SK-N-MC (cell line): Measurements from ENCODE around the gene SPACA4.

Source experiments
- DNase-seq: peaks from one replicate; pipeline ENCODE4 v3.0.0-alpha.2; 2011; ENCODE audit warnings: low read depth, low spot score
- H3K27ac ChIP-seq: fragments of 200-600 bp; sonication (generic); 2 replicates; pipeline ENCODE4 v1.5.1; 2016; ENCODE audit warnings: mixed run types
- H3K36me3 ChIP-seq: fragments of 200-600 bp; sonication (generic); 2 replicates; pipeline ENCODE4 v1.6.1; 2017; ENCODE audit warnings: antibody characterized with exemption, low read length, mixed read lengths; ENCODE audit not compliant: insufficient read depth
- H3K4me3 ChIP-seq: fragments of 200-600 bp; sonication (generic); 2 replicates; pipeline ENCODE4 v1.5.1; 2016
- H3K9ac ChIP-seq: fragments of 200-600 bp; sonication (generic); 2 replicates; pipeline ENCODE4 v1.8.0; 2017; ENCODE audit warnings: mixed run types, mixed read lengths; ENCODE audit not compliant: insufficient read length
- H3K9me3 ChIP-seq: fragments of 200-600 bp; sonication (generic); 2 replicates; pipeline ENCODE4 v1.6.1; 2017; ENCODE audit warnings: low read depth, mild to moderate bottlenecking, antibody characterized with exemption, low read length, moderate library complexity, mixed read lengths
- EZH2 ChIP-seq: fragments of 200-600 bp; sonication (generic); IDR thresholded peaks from one replicate; pipeline ENCODE4 v1.6.1; 2017; ENCODE audit warnings: antibody characterized with exemption
- FOXP2 ChIP-seq: optimal IDR thresholded peaks from 2 replicates; pipeline ENCODE3; 2011; ENCODE audit warnings: mild to moderate bottlenecking, moderate library complexity; ENCODE audit not compliant: insufficient read depth; ENCODE audit errors: extremely low read length, control extremely low read depth
- POLR2AphosphoS5 ChIP-seq: IDR thresholded peaks from 2 replicates; pipeline ENCODE4 v1.6.1; 2012; ENCODE audit warnings: mild to moderate bottlenecking, low read depth, low read length, borderline replicate concordance

Gene SPACA4

GRCh38 chr19:48615231-48616040 lies 8.9 kb downstream of the SPACA4 start:
- H3K36me3 ChIP-seq, result peaks cover 38% of the 10 kb centered on the region
- TF ChIP-seq FOXP2, result no peak
- no peak for TF ChIP-seq POLR2AphosphoS5
- no peak for TF ChIP-seq EZH2
- no peak overlapping the region for H3K9ac ChIP-seq
- peak overlapping the region; percentile 2; the same call in 1 of the 2 replicates for H3K27ac ChIP-seq
- no peak for DNase-seq
- H3K4me3 ChIP-seq, result no peak overlapping the region
- no peaks in the 10 kb centered on the region for H3K9me3 ChIP-seq

- Histone ChIP-seq H3K9me3 (no peaks in the 10 kb centered on the region), H3K4me3 (no peak overlapping the region), H3K36me3 (peaks cover 38% of the 10 kb centered on the region), H3K27ac (no peak overlapping the region), H3K9ac (no peak overlapping the region)
- DNase-seq, result no peak
- TF ChIP-seq FOXP2 (no peak), EZH2 (no peak), POLR2AphosphoS5 (no peak)
Observed at GRCh38 chr19:48616041-48616436, 9.5 kb downstream of the SPACA4 start.

- H3K27ac ChIP-seq, result peak overlapping the region; percentile 93; the same call in 1 of the 2 replicates
Observed at GRCh38 chr19:48616491-48617056, 10.0 kb downstream of the SPACA4 start.

GRCh38 chr19:48617146-48617937 lies 10.8 kb downstream of the SPACA4 start:
- Histone ChIP-seq H3K36me3 (peaks cover 38% of the 10 kb centered on the region), H3K9me3 (no peaks in the 10 kb centered on the region), H3K9ac (peak overlapping the region; percentile 99), H3K4me3 (peak overlapping the region; percentile 82), H3K27ac (peak overlapping the region; percentile 93)
- DNase-seq, result no peak
- TF ChIP-seq POLR2AphosphoS5, result peak; percentile 14; the same call in 1 of the 2 replicates
- no peak for TF ChIP-seq FOXP2

More at GRCh38 chr19:48616491-48617056, 10.0 kb downstream of the SPACA4 start:
- H3K9me3 ChIP-seq, result no peaks in the 10 kb centered on the region
- peak overlapping the region; percentile 82 for H3K4me3 ChIP-seq
- no peak for DNase-seq
- peaks cover 38% of the 10 kb centered on the region for H3K36me3 ChIP-seq
- TF ChIP-seq EZH2 (no peak), FOXP2 (no peak), POLR2AphosphoS5 (no peak)
- H3K9ac ChIP-seq, result peak overlapping the region; percentile 99

- DNase-seq, result no peak
- Histone ChIP-seq H3K36me3 (peaks cover 38% of the 10 kb centered on the region), H3K9me3 (no peaks in the 10 kb centered on the region), H3K9ac (peak overlapping the region; percentile 99), H3K4me3 (peak overlapping the region; percentile 82), H3K27ac (peak overlapping the region; percentile 93)
- TF ChIP-seq FOXP2 (no peak), EZH2 (no peak), POLR2AphosphoS5 (no peak)
Observed at GRCh38 chr19:48618278-48618915, 11.9 kb downstream of the SPACA4 start.

- peak within 1 kb of the TSS; percentile 82 for H3K4me3 ChIP-seq
- H3K36me3 ChIP-seq, result peaks cover 38% of the 10 kb centered on the region
- peak within 1 kb of the TSS; percentile 93 for H3K27ac ChIP-seq
- H3K9ac ChIP-seq, result peak within 1 kb of the TSS; percentile 99
- no peaks in the 10 kb centered on the region for H3K9me3 ChIP-seq
- TF ChIP-seq EZH2 (no peak), POLR2AphosphoS5 (peak; percentile 98), FOXP2 (peak; percentile 97)
- DNase-seq, result peak; percentile 98
Observed at GRCh38 chr19:48618916-48619691, 12.6 kb downstream of the SPACA4 start, which contains the start of the genes RPL18 and SPHK2. Gene RPL18, minus strand, starts transcription at chr19:48619178. Its CDS starts 35 bp downstream, at chr19:48619143. Gene SPHK2, plus strand, starts transcription at chr19:48619506. Its CDS starts 1,009 bp downstream, at chr19:48620515.
